Endothelial cell (in vitro differentiated cells): ENCODE data around the gene BTG2. TPM values are rescaled to one million over a fixed set of nuclear protein-coding genes. Genes with fewer than 3 reads are reported as not detected.

Source experiments
- DNase-seq: peaks from one replicate; pipeline ENCODE4 v3.0.0; 2021; ENCODE audit warnings: low spot score
- H3K27ac Mint-ChIP-seq: one replicate; pipeline ENCODE4 v1.8.0; 2021; ENCODE audit warnings: mixed read lengths, inconsistent platforms; ENCODE audit not compliant: unreplicated experiment
- H3K27me3 Mint-ChIP-seq: one replicate; pipeline ENCODE4 v1.8.0; 2021; ENCODE audit warnings: mild to moderate bottlenecking, moderate library complexity, mixed read lengths, inconsistent platforms; ENCODE audit not compliant: unreplicated experiment
- H3K36me3 Mint-ChIP-seq: one replicate; pipeline ENCODE4 v1.8.0; 2021; ENCODE audit warnings: mild to moderate bottlenecking, low read depth, mixed read lengths, inconsistent platforms; ENCODE audit not compliant: unreplicated experiment
- H3K4me1 Mint-ChIP-seq: one replicate; pipeline ENCODE4 v1.8.0; 2021; ENCODE audit warnings: mild to moderate bottlenecking, mixed read lengths, inconsistent platforms; ENCODE audit not compliant: unreplicated experiment
- H3K4me3 Mint-ChIP-seq: one replicate; pipeline ENCODE4 v1.8.0; 2021; ENCODE audit warnings: mild to moderate bottlenecking, mixed read lengths, inconsistent platforms; ENCODE audit not compliant: unreplicated experiment
- H3K9me3 Mint-ChIP-seq: one replicate; pipeline ENCODE4 v1.8.0; 2021; ENCODE audit warnings: mixed read lengths, inconsistent platforms; ENCODE audit not compliant: unreplicated experiment
- total RNA-seq: library from RNA; stranded (reverse); fragmentation: NEBNext Ultra II Directional; extraction: Animal tissue kit (Norgen Biotek cat#: 25700); gene quantifications from one replicate; pipeline ENCODE4 v1.2.1, GENCODE V29; 2021; ENCODE audit not compliant: unreplicated experiment
- TF ChIP-seq, protein P1 (sequence below): fragments of 200-600 bp; sonication (generic); IDR thresholded peaks from one replicate; pipeline ENCODE4 v1.5.0; 2021; ENCODE audit warnings: antibody characterized with exemption; ENCODE audit not compliant: unreplicated experiment

BTG2 gene
- total RNA-seq, 1 donor from 2014 or later: 80.0 TPM

DNA sequence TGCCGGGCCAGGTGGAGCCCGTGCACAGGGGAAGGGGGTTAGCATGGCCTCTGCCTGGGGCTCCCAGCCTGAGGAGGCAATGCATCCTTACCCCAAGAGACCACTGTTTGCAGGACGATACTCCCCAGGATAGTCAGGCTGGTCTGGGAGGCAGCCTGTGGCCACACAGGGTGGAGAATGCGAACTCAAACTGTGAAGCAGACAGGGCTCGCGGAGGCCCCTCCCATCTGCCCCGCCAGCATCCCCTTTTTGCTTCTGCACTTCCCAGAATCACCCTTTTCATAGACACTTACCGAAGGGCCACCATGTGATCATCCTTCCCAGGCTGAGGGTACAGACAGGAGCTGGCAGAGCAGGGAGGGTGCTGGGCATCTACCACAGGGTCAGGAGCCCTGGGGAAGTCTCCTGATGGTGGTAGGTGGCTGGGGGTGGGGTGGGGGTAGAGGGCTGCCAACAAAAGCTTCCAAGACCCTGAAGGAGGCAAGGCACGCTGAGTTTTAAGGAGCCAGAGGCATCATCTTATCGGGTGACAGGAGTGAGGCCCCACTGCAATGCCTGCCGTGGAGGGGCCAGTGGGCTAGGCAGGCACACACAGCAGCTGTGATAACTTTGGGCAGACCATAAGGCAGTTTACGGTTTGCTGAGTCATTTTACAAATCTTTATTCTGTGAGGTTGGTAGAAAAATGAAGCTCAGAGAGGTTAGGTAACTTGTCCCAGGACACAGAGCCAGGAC, 31.3 kb upstream of the BTG2 start:
- DNase-seq: no peak
- Mint-ChIP-seq H3K9me3 (no peaks in the 10 kb centered on the region), H3K27me3 (peaks cover 8% of the 10 kb centered on the region), H3K4me1 (peaks cover 13% of the 10 kb centered on the region), H3K4me3 (no peak overlapping the region), H3K27ac (no peak overlapping the region), H3K36me3 (peaks cover 2% of the 10 kb centered on the region)
- TF ChIP-seq, protein P1, sequence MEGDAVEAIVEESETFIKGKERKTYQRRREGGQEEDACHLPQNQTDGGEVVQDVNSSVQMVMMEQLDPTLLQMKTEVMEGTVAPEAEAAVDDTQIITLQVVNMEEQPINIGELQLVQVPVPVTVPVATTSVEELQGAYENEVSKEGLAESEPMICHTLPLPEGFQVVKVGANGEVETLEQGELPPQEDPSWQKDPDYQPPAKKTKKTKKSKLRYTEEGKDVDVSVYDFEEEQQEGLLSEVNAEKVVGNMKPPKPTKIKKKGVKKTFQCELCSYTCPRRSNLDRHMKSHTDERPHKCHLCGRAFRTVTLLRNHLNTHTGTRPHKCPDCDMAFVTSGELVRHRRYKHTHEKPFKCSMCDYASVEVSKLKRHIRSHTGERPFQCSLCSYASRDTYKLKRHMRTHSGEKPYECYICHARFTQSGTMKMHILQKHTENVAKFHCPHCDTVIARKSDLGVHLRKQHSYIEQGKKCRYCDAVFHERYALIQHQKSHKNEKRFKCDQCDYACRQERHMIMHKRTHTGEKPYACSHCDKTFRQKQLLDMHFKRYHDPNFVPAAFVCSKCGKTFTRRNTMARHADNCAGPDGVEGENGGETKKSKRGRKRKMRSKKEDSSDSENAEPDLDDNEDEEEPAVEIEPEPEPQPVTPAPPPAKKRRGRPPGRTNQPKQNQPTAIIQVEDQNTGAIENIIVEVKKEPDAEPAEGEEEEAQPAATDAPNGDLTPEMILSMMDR: no peak

DNA sequence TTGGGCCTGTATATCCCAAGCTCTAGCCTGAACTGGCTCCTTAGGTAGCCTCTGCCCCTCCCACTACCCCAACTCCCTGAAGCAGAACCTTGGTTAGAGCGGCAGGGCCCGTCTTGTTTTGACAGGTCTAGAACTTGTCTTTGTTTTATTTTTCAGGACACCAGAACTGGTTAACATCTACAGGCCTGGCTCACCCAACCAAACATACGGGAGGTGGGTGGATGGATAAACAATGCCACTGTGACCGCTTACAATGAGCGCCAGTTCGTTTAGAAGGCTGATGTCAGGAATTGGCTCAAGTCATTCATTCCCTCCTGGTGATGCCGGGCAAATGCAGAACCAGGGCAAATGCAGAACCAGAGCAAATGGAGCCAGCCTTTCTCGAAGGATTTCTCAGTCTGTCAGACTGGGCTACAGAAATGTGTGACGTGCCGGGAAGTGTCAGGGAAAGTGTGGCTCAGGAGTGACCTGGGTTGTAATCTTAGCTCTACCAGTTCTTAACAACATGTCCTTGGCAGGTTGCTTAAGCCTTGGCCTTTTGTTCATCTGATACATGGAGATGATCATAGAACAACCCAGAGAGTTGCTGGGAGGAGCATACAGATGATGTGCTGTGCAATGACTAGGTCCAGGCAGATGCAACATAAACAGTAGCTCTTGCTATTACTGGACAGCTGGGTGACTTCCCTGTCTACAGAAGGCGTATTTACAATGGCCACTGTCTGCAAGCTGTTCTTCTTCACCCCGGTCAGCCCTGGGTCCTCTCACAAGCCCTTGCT, 30.5 kb upstream of the BTG2 start:
- DNase-seq: no peak
- no peak overlapping the region for H3K27ac Mint-ChIP-seq
- H3K36me3 Mint-ChIP-seq: peaks cover 3% of the 10 kb centered on the region
- TF ChIP-seq, protein P1: no peak
- peaks cover 14% of the 10 kb centered on the region for H3K4me1 Mint-ChIP-seq
- no peak overlapping the region for H3K4me3 Mint-ChIP-seq
- H3K9me3 Mint-ChIP-seq: no peaks in the 10 kb centered on the region
- peaks cover 8% of the 10 kb centered on the region for H3K27me3 Mint-ChIP-seq

DNA sequence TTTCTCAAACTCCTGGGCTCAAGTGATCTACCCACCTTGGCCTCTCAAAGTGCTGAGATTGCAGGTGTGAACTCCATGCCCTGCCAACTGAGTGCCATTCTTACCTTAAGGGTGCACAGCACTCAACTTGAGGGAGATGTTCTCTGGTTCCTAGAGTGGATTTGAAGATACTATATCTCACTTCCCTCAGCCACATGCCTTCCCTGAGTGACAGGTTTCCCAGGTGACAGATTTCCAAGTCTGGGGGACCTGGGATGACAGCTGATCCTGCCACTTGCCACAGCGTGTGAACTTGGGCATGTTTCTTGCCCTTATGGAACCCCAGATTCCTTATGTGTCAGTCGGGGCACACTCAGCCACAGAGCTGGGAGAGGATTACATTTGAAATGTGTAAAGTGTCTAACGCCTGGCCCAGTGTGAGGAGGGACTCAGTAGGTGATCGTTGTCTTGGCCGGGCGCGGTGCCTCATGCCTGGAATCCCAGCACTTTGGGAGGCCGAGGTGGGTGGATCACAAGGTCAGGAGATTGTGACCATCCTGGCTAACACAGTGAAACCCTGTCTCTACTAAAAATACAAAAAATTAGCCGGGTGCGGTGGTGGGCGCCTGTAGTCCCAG, 29.6 kb upstream of the BTG2 start:
- DNase-seq: no peak
- H3K4me3 Mint-ChIP-seq: no peak overlapping the region
- peaks cover 8% of the 10 kb centered on the region for H3K27me3 Mint-ChIP-seq
- peaks cover 17% of the 10 kb centered on the region for H3K4me1 Mint-ChIP-seq
- H3K36me3 Mint-ChIP-seq: peaks cover 3% of the 10 kb centered on the region
- no peak overlapping the region for H3K27ac Mint-ChIP-seq
- no peaks in the 10 kb centered on the region for H3K9me3 Mint-ChIP-seq
- TF ChIP-seq, protein P1: no peak

DNA sequence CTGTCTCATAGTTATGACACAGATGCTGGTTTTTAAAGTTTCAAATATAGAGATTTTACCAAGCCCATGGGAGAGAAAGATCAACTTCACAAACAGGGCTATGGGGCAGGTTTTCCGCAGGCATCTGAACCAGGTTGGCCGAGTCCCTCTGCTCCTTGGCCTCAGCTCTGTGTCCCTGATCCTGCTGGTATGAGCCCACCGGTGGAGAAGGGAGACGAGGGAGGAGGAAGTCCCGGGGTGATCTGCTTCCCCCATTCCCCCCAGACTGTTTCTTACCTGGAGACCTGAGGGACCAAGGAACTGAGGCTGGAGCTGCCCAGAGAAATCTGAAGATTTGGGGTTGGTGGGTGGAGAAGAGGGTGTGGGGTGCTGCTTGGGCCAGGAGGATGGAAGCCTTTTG, 28.9 kb upstream of the BTG2 start:
- Mint-ChIP-seq H3K9me3 (no peaks in the 10 kb centered on the region), H3K27me3 (peaks cover 8% of the 10 kb centered on the region), H3K4me1 (peaks cover 16% of the 10 kb centered on the region), H3K27ac (no peak overlapping the region), H3K36me3 (peaks cover 3% of the 10 kb centered on the region), H3K4me3 (no peak overlapping the region)
- no peak for DNase-seq
- TF ChIP-seq, protein P1: no peak
